ENCODE measurements around the gene PTP4A2. TPM values are rescaled to one million over a fixed set of nuclear protein-coding genes. Genes with fewer than 3 reads are reported as not detected.

The PTP4A2 gene
- total RNA-seq = 108 and 111 TPM in 2 replicates

GRCh38 chr1:31938184-31938975 lies at the start of gene PTP4A2:
TSS of gene PTP4A2 (minus strand) at chr1:31938368. CDS start at chr1:31919065, 19,303 bp downstream.

Other genes starting within 250 kb of the PTP4A2 start
- 97.7 and 98.1 TPM in 2 replicates for gene COL16A1, start 234.4 kb downstream of the PTP4A2 start, total RNA-seq
- gene ADGRB2, start 174.0 kb downstream of the PTP4A2 start, total RNA-seq = 1.3 and 1.4 TPM in 2 replicates
- 4.4 and 5.6 TPM in 2 replicates for gene SPOCD1, start 122.3 kb downstream of the PTP4A2 start, total RNA-seq
- gene KHDRBS1, start 75.5 kb upstream of the PTP4A2 start, total RNA-seq = 71.3 and 98.8 TPM in 2 replicates
- gene TMEM39B, start 134.6 kb upstream of the PTP4A2 start, total RNA-seq = 3.0 and 4.8 TPM in 2 replicates
- gene KPNA6, start 169.7 kb upstream of the PTP4A2 start, total RNA-seq = 37.4 and 50.5 TPM in 2 replicates
- 29.5 and 39.8 TPM in 2 replicates for gene TXLNA, start 241.3 kb upstream of the PTP4A2 start, total RNA-seq